Activated CD4-positive, CD25-positive, alpha-beta regulatory T cell treated with anti-CD3 and anti-CD28 coated beads, Interleukin-2, amount 50 U/mL, for 24 hours (primary cell): ENCODE measurements around the gene NPY4R.
"Not testable (repeated sequence)": the region's sequence is repeated elsewhere in the genome, so short reads cannot be mapped to it uniquely, and the experiment has no call there.

ENCODE experiments used
- ATAC-seq, 2 donors: fragments of 150-1000 bp; cut with Tn5 transposase; one replicate each; pipeline ENCODE4 v1.10.0; 2021; ENCODE audit warnings: mild to moderate bottlenecking in 1 of 2, moderate library complexity in 1 of 2

NPY4R gene, protein sequence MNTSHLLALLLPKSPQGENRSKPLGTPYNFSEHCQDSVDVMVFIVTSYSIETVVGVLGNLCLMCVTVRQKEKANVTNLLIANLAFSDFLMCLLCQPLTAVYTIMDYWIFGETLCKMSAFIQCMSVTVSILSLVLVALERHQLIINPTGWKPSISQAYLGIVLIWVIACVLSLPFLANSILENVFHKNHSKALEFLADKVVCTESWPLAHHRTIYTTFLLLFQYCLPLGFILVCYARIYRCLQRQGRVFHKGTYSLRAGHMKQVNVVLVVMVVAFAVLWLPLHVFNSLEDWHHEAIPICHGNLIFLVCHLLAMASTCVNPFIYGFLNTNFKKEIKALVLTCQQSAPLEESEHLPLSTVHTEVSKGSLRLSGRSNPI

GRCh38 chr10:46465765-46466164 is at the start of gene NPY4R:
TSS of gene NPY4R (minus strand) at chr10:46465958. CDS start at chr10:46462635, 3,323 bp downstream.
- not testable (repeated sequence) for ATAC-seq

DNA sequence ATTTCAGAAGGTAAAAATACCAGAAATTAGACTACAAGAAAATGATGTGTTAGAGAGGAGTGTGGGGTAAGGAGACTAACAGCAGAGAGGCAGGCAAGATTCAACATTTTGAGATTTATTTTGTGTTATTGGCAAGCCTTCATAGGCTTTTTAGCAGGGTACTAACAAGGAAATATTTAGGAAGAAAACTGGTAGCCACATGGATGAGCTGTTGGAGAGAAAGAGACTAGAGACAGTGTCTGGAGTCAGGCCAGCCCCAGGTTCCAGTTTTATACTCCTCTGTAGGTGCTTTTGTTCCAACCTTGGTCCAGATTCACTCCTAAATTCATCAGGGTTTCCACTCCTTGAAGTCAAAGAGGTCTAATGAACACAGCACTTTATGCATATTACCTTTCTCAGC is 49.6 kb upstream of the NPY4R start:
- ATAC-seq, result no peak

DNA sequence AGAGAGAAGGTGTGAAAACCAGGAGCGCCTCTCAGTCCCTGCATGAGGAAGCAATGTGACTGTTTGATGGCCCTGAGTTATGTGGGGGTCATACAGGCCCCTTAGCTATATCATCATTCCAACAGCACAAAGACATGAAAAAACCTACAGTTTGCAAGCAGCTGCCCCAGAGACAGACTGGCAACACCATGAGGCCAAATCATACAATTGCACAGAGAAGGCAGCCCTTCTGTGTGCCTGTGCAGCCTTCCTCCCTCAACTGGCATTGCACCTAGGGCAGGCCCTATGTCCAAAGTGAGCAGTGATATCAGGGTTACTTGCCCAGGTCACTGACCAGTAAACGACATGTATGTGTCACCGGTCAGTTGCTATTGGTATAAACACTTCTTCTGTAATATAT is 49.1 kb upstream of the NPY4R start:
- no peak for ATAC-seq

DNA sequence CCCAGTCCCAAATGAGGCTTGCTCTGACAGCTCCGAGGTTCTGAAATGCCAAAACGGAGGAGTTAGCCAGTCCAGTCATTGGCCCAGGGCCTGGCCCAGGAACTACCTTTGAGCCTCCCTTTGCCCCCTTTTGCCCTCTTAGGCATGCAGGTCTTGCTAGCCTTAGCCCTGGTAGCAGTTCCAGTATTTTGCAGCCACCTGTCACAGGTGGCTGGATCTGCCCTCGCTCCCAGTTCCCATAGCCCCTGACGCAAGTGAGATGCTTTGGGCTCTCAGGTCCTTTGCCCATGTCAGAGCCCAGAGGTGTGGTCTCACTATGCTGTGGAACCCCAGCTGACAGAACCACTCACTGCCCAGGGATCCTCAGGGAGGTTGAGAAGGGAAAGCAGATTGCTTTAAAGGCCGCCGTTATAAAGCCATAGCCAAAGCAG is 48.7 kb upstream of the NPY4R start:
- ATAC-seq, result no peak

DNA sequence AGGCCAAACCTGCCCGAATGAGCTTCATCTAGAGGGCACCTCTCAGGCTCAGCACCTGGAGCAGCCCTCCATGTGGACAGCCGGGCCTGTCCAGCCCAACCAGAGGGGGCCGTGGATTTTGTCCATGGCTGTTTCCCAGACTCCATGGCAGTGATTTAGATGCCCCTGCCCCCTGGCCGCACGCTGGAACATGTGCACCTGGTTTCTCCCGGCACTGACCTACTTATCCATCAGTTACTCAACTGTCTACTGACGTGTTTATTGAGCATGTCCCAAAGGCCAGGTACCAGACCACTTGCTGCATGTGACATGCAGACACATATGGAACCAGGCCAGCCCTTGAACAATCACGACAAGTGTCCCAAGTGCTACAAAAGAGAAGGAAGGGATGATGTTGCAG is 47.6 kb upstream of the NPY4R start:
- ATAC-seq, result not testable (repeated sequence)

GRCh38 chr10:46512725-46513124 is 47.0 kb upstream of the NPY4R start:
- ATAC-seq, result not testable (repeated sequence)

GRCh38 chr10:46512002-46512401 is 46.2 kb upstream of the NPY4R start:
- ATAC-seq, result not testable (repeated sequence)

GRCh38 chr10:46499990-46500389 is 34.2 kb upstream of the NPY4R start:
- not testable (repeated sequence) for ATAC-seq

DNA sequence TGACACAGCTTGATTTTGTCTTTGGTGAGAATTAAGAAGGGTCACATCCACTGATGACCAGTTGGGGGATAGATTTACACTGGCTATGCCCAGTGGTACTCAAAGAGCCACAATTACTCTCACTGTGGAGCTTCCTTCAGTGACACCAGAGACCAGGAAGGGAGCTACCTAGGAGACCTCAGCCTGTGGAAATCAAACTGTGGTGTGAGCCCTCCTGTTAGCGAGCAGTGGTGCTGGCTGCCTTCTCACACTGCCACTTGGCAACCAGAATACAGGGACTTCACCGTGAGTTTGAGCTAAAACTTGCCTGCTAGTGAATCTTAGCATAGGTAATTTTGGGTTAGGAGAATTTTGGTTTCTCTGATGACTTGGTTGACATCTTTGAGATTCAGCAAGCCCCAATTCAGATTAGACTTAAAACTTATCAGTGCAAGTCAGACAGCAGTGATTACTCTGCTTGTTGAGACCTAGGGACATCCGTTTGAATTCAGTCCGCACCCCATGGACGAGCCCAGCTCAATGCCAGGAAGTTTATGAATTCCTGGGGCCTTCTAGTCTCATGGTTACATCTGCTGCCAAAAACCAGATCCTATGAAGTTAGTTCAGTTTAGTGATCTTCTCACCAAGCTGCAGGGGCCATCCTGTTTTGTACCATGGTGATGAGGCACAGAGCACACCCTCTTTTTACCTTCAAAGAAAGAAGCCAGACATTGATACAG is 33.4 kb upstream of the NPY4R start:
- not testable (repeated sequence) for ATAC-seq

GRCh38 chr10:46497878-46498277 is 32.1 kb upstream of the NPY4R start:
- ATAC-seq, result not testable (repeated sequence)

DNA sequence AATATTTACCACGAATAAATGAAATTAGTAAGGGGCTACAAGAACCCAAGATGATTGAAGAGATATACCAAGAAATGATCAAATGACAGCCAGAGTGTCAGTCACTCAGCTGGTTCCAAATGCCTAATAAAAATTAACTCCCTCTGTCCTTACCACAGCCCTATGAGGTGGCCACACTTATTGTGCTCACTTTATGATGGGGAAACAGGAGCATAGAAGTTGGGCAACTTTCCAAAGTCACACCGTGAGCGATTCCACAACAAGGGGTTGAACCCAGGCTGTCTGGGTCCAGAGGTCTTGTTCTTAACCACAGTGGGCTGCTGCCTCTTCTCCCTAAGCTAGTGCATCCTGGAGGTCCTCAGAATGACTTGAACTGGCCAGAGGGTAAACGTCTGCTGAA is 31.6 kb upstream of the NPY4R start:
- not testable (repeated sequence) for ATAC-seq

DNA sequence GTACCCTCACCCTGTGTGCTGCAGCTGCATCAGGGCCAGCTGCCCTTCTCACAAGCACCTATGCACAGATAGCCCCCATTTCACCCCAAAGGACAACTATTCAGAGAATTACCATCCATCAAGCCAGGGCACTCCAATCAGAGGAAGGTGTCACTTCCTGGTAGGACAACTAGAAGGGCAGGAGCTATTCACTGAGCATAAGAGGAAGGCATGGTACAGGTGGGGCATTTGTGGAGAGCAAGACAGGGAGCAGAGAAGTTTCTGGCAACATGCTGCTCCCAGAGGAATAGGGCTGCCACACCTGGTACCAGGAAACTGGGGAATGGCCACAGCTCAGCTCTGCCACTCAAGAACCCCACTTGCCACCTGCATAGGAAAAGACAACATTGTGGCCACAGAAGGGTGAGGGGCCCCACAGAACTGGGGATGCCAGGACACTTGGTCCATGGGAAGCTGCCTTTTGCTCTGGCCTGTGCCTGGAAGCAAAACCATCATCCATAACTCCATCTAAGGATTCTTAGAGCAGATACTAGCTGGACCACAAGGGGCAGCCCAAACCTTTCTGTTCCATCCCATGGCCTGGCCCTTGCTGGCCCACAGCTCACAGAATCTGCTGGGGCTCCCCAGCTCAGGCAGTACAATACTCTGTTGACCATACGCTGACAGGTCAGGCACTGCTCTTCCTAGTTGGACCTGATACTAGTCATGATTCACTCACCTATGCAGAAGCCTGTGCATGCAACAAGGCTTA is 25.8 kb upstream of the NPY4R start:
- not testable (repeated sequence) for ATAC-seq

DNA sequence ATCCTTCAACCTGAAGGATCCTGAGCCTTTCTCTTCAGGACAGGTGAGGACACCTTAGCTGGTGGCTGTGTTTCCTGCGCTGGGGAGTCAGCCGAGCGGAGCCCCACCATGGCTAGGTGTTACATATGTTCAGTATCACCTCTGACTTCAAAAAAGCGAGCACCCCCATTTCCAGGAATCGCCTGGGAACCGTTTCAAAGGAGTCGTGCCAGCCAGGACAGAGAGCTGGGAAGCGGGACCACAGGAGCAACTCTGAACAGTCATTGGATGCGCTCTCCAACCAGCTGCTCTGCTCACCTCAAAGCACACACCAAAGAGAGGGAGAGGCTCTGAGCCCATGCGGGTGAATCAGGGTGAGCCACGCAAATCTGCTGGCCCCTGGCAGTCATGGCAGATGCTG is 24.5 kb upstream of the NPY4R start:
- not testable (repeated sequence) for ATAC-seq

GRCh38 chr10:46486459-46486858 is 20.7 kb upstream of the NPY4R start:
- not testable (repeated sequence) for ATAC-seq

GRCh38 chr10:46474746-46475320 is 9.1 kb upstream of the NPY4R start:
- ATAC-seq, result not testable (repeated sequence)

DNA sequence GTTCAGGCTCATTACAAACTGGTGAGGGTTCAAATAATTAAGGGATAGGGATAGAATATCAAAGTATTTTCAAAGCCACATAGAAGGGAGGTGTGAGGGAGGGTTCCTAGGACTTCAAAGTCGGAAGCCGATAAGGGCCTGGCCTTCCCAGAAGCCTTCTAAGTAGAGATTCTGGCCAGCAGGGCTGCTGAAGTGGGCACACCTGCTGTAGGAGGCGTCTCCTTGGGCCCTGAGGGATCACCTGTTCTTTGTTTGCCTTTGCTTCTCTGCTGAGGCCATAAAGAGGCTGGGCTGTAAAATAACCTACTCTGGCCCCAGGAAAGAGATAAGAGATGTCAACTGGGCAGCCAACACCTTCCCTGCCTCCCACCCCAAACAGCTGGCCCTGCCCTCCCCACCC is 8.0 kb upstream of the NPY4R start:
- not testable (repeated sequence) for ATAC-seq

DNA sequence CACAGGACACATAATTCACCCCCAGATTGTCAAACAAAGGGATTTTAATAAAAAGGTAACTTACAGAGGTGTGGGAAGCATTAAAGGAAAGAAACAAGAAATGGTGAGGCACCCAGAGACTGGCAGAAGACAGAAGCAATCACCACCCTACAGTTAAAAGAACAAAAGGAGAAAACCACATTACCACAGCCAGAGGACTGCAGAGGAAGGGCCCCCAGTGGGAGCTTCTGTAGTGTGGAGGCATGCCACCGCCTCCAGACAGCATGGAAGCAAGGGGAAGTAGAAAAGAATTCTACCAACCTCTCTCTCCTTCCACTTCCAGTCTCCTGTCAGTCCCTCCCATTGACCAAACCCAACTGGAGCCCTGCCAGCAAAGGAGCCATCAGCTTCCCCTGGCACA is 4.4 kb upstream of the NPY4R start:
- ATAC-seq, result not testable (repeated sequence)

GRCh38 chr10:46468119-46468809 is 2.5 kb upstream of the NPY4R start:
- not testable (repeated sequence) for ATAC-seq

DNA sequence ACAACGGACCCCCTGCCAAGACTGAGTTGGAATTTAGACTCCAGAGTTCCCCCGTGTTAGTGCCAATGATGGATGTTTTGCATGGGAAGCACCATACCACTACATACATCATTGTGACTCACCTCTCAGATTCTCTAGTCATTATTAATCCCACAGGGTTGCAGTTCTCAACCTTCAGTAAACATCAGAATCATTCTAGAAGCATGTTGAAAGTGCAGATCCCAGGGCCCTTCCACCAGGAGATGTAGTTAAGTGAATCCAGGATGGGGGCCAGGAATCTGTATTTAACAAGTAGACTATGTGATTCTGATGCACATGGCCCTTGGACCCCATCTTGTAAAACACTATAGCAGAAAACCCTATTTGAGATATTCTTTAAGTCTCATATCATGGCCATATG is 2.1 kb downstream of the NPY4R start:
- not testable (repeated sequence) for ATAC-seq

DNA sequence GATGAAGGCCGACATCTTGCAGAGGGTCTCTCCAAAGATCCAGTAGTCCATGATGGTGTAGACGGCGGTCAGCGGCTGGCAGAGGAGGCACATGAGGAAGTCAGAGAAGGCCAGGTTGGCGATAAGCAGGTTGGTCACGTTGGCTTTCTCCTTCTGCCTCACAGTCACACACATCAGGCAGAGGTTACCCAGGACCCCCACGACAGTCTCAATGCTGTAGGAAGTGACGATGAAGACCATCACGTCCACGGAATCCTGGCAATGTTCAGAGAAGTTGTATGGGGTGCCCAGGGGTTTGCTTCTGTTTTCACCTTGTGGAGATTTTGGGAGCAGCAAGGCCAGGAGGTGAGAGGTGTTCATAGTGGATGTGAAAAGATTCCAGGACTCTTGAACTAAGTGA is 3.5 kb downstream of the NPY4R start:
- ATAC-seq, result not testable (repeated sequence)

- ATAC-seq, result not testable (repeated sequence)
Measured at GRCh38 chr10:46459579-46459978, 6.2 kb downstream of the NPY4R start.

- not testable (repeated sequence) for ATAC-seq
Measured at GRCh38 chr10:46457071-46457470, 8.7 kb downstream of the NPY4R start.
